Activated gamma-delta T cell (primary cell): Measurements from ENCODE around the gene FAM83C.

Source experiments
- DNase-seq: peaks from one replicate; lab custom pipeline; 2025; lab: John Stamatoyannopoulos, UW
- total RNA-seq, 2 donors: gene quantifications; one replicate each; lab custom pipeline; 2026; lab: John Stamatoyannopoulos, UW

The FAM83C gene
- total RNA-seq: 0.04 to 0.05 reads per million in 2 donors

- no peak for DNase-seq
Observed at GRCh38 chr20:35291654-35292503, at the start of gene FAM83C. TSS of gene FAM83C (minus strand) at chr20:35292425. CDS start at chr20:35292304, 121 bp downstream.

- DNase-seq: no peak
Observed at GRCh38 chr20:35341366-35342028, 49.3 kb upstream of the FAM83C start.

GRCh38 chr20:35340436-35340835 lies 48.2 kb upstream of the FAM83C start:
- no peak for DNase-seq

GRCh38 chr20:35339636-35340035 lies 47.4 kb upstream of the FAM83C start:
- DNase-seq: no peak

- no peak for DNase-seq
Observed at GRCh38 chr20:35339007-35339406, 46.8 kb upstream of the FAM83C start.

GRCh38 chr20:35334311-35335101 lies 42.3 kb upstream of the FAM83C start:
- DNase-seq: no peak

GRCh38 chr20:35333606-35334005 lies 41.4 kb upstream of the FAM83C start:
- no peak for DNase-seq

GRCh38 chr20:35332540-35333200 lies 40.4 kb upstream of the FAM83C start:
- DNase-seq: no peak

- no peak for DNase-seq
Observed at GRCh38 chr20:35329435-35330139, 37.4 kb upstream of the FAM83C start.

GRCh38 chr20:35328689-35329088 lies 36.5 kb upstream of the FAM83C start:
- no peak for DNase-seq

- DNase-seq: no peak
Observed at GRCh38 chr20:35328095-35328685, 36.0 kb upstream of the FAM83C start.

GRCh38 chr20:35327074-35327976 lies 35.1 kb upstream of the FAM83C start:
- no peak for DNase-seq

- DNase-seq: no peak
Observed at GRCh38 chr20:35326740-35327073, 34.5 kb upstream of the FAM83C start.

GRCh38 chr20:35326021-35326739 lies 34.0 kb upstream of the FAM83C start:
- no peak for DNase-seq

GRCh38 chr20:35325401-35325800 lies 33.2 kb upstream of the FAM83C start:
- DNase-seq: no peak

GRCh38 chr20:35320396-35321126 lies 28.3 kb upstream of the FAM83C start:
- no peak for DNase-seq

- DNase-seq: no peak
Observed at GRCh38 chr20:35319871-35320197, 27.6 kb upstream of the FAM83C start.

- no peak for DNase-seq
Observed at GRCh38 chr20:35319192-35319870, 27.1 kb upstream of the FAM83C start.
